Tibial nerve (tissue), 4 donors: ENCODE results near the gene HIRIP3.

Source experiments
- EP300 ChIP-seq, 2 donors: sonication (generic); formaldehyde crosslinking; IDR thresholded peaks; one replicate each; pipeline ENCODE4 v1.6.1; 2017; ENCODE audit warnings: antibody characterized with exemption in 2 of 2, mild to moderate bottlenecking in 1 of 2
- POLR2A ChIP-seq, 2 donors: fragments of 450-650 bp; IDR thresholded peaks; one replicate each; pipeline ENCODE4 v1.6.1; 2017; ENCODE audit warnings: antibody characterized with exemption in 2 of 2, mild to moderate bottlenecking in 2 of 2, moderate library complexity in 2 of 2
- TF ChIP-seq, protein P1 (sequence below), 5 experiments: fragments of 200-600 bp in 3 of 5; fragments of 450-650 bp in 2 of 5; sonication (generic) in 3 of 5; IDR thresholded peaks; one replicate each; pipeline ENCODE4 v1.5.1; 2016 to 2019; ENCODE audit warnings: antibody characterized with exemption in 5 of 5, mild to moderate bottlenecking in 3 of 5, moderate library complexity in 2 of 5

DNA sequence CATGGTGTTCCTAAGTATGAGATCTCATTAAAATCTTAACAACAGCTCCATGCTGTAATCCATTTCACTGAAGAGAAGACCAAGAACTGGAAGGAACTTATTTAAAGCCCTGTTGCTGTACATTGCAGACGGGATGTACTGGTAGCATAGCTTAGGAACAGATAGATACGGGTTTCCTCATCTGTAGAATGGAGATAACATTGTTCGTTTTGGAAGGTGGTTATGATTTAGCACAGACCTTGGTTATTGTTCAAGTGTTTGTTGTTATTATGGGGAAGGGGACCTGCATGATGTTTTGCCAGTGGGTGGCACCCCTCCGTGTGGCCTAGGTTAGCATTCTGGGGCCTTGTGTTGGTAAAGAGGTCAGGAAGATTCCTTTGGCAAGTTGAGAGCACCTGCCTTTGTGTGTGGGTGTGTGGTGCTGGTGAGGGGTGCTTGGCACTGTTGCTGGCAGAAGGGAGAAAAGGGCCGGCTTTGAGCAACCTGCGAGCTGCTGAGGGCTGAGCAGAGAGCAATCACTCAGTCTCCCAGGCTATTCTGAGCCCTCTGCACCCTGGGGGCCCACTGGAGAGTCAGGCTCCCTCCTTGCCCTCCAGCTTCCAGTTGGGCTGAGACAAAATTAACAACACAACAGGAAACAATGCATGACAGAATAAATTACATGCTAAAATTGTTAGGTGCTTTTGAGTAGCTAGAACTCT, 19.5 kb downstream of the HIRIP3 start:
- TF ChIP-seq POLR2A (IDR thresholded peaks at IDR 0.05) (no peak), EP300 (IDR thresholded peaks at IDR 0.05) (no peak)
- TF ChIP-seq, protein P1, sequence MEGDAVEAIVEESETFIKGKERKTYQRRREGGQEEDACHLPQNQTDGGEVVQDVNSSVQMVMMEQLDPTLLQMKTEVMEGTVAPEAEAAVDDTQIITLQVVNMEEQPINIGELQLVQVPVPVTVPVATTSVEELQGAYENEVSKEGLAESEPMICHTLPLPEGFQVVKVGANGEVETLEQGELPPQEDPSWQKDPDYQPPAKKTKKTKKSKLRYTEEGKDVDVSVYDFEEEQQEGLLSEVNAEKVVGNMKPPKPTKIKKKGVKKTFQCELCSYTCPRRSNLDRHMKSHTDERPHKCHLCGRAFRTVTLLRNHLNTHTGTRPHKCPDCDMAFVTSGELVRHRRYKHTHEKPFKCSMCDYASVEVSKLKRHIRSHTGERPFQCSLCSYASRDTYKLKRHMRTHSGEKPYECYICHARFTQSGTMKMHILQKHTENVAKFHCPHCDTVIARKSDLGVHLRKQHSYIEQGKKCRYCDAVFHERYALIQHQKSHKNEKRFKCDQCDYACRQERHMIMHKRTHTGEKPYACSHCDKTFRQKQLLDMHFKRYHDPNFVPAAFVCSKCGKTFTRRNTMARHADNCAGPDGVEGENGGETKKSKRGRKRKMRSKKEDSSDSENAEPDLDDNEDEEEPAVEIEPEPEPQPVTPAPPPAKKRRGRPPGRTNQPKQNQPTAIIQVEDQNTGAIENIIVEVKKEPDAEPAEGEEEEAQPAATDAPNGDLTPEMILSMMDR (IDR thresholded peaks at IDR 0.05), result no peak
